Measurements from ENCODE around the gene C17orf75.

DNA sequence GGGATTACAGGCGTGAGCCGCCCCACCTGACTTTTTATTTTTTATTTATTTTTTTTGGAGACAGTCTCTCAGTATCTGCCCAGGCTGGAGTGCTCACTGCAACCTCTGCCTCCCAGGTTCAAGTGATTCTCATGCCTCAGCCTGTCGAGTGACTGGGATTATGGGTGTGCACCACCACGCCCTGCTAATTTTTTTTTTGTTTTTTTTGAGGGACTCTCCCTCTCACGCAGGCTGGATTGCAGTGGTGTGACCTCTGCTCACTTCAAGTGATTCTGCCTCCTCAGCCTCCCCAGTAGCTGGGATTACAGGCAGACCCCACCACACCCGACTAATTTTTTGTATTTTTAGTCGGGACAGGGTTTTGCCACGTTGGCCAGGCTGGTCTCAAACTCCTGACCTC lies 15.6 kb upstream of the C17orf75 start:
- TF ChIP-seq SUZ12 (IDR thresholded peaks at IDR 0.05) (no peak), FOXM1 (IDR thresholded peaks at IDR 0.05; ENCODE audit: borderline replicate concordance) (no peak), BHLHE40 (IDR thresholded peaks at IDR 0.05; ENCODE audit: borderline replicate concordance) (no peak), HDGF (IDR thresholded peaks at IDR 0.05; ENCODE audit: borderline replicate concordance) (no peak), FOXA1 (IDR thresholded peaks at IDR 0.05) (no peak), L3MBTL2 (conservative IDR thresholded peaks at IDR 0.05) (no peak)
- TF ChIP-seq, protein P1, sequence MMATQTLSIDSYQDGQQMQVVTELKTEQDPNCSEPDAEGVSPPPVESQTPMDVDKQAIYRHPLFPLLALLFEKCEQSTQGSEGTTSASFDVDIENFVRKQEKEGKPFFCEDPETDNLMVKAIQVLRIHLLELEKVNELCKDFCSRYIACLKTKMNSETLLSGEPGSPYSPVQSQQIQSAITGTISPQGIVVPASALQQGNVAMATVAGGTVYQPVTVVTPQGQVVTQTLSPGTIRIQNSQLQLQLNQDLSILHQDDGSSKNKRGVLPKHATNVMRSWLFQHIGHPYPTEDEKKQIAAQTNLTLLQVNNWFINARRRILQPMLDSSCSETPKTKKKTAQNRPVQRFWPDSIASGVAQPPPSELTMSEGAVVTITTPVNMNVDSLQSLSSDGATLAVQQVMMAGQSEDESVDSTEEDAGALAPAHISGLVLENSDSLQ (IDR thresholded peaks at IDR 0.05), result no peak
